ENCODE results near the gene SPATA6L.

Gene SPATA6L

GRCh38 chr9:4596165-4596922 is 69.9 kb downstream of the SPATA6L start:
- H3K9me3 ChIP-seq (ENCODE audit: insufficient read depth, low read length) = no peaks in the 10 kb centered on the region
- no peak overlapping the region for H3K9ac ChIP-seq (ENCODE audit: insufficient read length, low read depth)
- H3K36me3 ChIP-seq (ENCODE audit: insufficient read depth, insufficient read length, low read length) = no peaks in the 10 kb centered on the region
- DNase-seq (ENCODE audit: low read depth, low spot score) = no peak
- H3K4me3 ChIP-seq (ENCODE audit: insufficient read length, low read depth) = no peak overlapping the region
- H3K4me1 ChIP-seq (ENCODE audit: insufficient read depth, insufficient read length) = no peaks in the 10 kb centered on the region
- no peak for TF ChIP-seq ZNF274 (IDR thresholded peaks at IDR 0.05; ENCODE audit: low read depth, low read length)
- TF ChIP-seq SUZ12 (IDR thresholded peaks at IDR 0.05; ENCODE audit: extremely low read depth, insufficient read depth, insufficient read length) = no peak
- no peak for TF ChIP-seq YY1 (IDR thresholded peaks at IDR 0.05; ENCODE audit: insufficient read depth, insufficient read length)
- H3K27me3 ChIP-seq (ENCODE audit: insufficient read depth, insufficient read length) = no peaks in the 10 kb centered on the region

- no peak for TF ChIP-seq YY1 (IDR thresholded peaks at IDR 0.05; ENCODE audit: insufficient read depth, insufficient read length)
- TF ChIP-seq ZNF274 (IDR thresholded peaks at IDR 0.05; ENCODE audit: low read depth, low read length) = no peak
- no peak for TF ChIP-seq SUZ12 (IDR thresholded peaks at IDR 0.05; ENCODE audit: extremely low read depth, insufficient read depth, insufficient read length)
- Histone ChIP-seq H3K9ac (ENCODE audit: insufficient read length, low read depth) (no peak overlapping the region), H3K4me1 (ENCODE audit: insufficient read depth, insufficient read length) (peaks cover 4% of the 10 kb centered on the region), H3K27me3 (ENCODE audit: insufficient read depth, insufficient read length) (no peaks in the 10 kb centered on the region), H3K4me3 (ENCODE audit: insufficient read length, low read depth) (no peak overlapping the region), H3K36me3 (ENCODE audit: insufficient read depth, insufficient read length, low read length) (no peaks in the 10 kb centered on the region), H3K9me3 (ENCODE audit: insufficient read depth, low read length) (no peaks in the 10 kb centered on the region)
- DNase-seq (ENCODE audit: low read depth, low spot score) = no peak
Observed at GRCh38 chr9:4594994-4595393, 71.3 kb downstream of the SPATA6L start.

GRCh38 chr9:4594545-4594944 is 71.7 kb downstream of the SPATA6L start:
- DNase-seq (ENCODE audit: low read depth, low spot score) = no peak
- Histone ChIP-seq H3K4me1 (ENCODE audit: insufficient read depth, insufficient read length) (peaks cover 4% of the 10 kb centered on the region), H3K36me3 (ENCODE audit: insufficient read depth, insufficient read length, low read length) (no peaks in the 10 kb centered on the region), H3K27me3 (ENCODE audit: insufficient read depth, insufficient read length) (no peaks in the 10 kb centered on the region), H3K9ac (ENCODE audit: insufficient read length, low read depth) (no peak overlapping the region), H3K9me3 (ENCODE audit: insufficient read depth, low read length) (no peaks in the 10 kb centered on the region), H3K4me3 (ENCODE audit: insufficient read length, low read depth) (no peak overlapping the region)
- TF ChIP-seq YY1 (IDR thresholded peaks at IDR 0.05; ENCODE audit: insufficient read depth, insufficient read length) = no peak
- TF ChIP-seq ZNF274 (IDR thresholded peaks at IDR 0.05; ENCODE audit: low read depth, low read length) = no peak
- no peak for TF ChIP-seq SUZ12 (IDR thresholded peaks at IDR 0.05; ENCODE audit: extremely low read depth, insufficient read depth, insufficient read length)

GRCh38 chr9:4592886-4593285 is 73.4 kb downstream of the SPATA6L start:
- H3K27me3 ChIP-seq (ENCODE audit: insufficient read depth, insufficient read length) = no peaks in the 10 kb centered on the region
- H3K4me3 ChIP-seq (ENCODE audit: insufficient read length, low read depth) = no peak overlapping the region
- H3K9ac ChIP-seq (ENCODE audit: insufficient read length, low read depth) = no peak overlapping the region
- H3K36me3 ChIP-seq (ENCODE audit: insufficient read depth, insufficient read length, low read length) = no peaks in the 10 kb centered on the region
- DNase-seq (ENCODE audit: low read depth, low spot score) = no peak
- peaks cover 4% of the 10 kb centered on the region for H3K4me1 ChIP-seq (ENCODE audit: insufficient read depth, insufficient read length)
- TF ChIP-seq ZNF274 (IDR thresholded peaks at IDR 0.05; ENCODE audit: low read depth, low read length) (no peak), SUZ12 (IDR thresholded peaks at IDR 0.05; ENCODE audit: extremely low read depth, insufficient read depth, insufficient read length) (no peak), YY1 (IDR thresholded peaks at IDR 0.05; ENCODE audit: insufficient read depth, insufficient read length) (no peak)
- no peaks in the 10 kb centered on the region for H3K9me3 ChIP-seq (ENCODE audit: insufficient read depth, low read length)

GRCh38 chr9:4592295-4592694 is 74.0 kb downstream of the SPATA6L start:
- TF ChIP-seq SUZ12 (IDR thresholded peaks at IDR 0.05; ENCODE audit: extremely low read depth, insufficient read depth, insufficient read length) (no peak), YY1 (IDR thresholded peaks at IDR 0.05; ENCODE audit: insufficient read depth, insufficient read length) (no peak), ZNF274 (IDR thresholded peaks at IDR 0.05; ENCODE audit: low read depth, low read length) (no peak)
- Histone ChIP-seq H3K4me1 (ENCODE audit: insufficient read depth, insufficient read length) (peaks cover 4% of the 10 kb centered on the region), H3K9ac (ENCODE audit: insufficient read length, low read depth) (no peak overlapping the region), H3K36me3 (ENCODE audit: insufficient read depth, insufficient read length, low read length) (no peaks in the 10 kb centered on the region), H3K27me3 (ENCODE audit: insufficient read depth, insufficient read length) (no peaks in the 10 kb centered on the region), H3K4me3 (ENCODE audit: insufficient read length, low read depth) (no peak overlapping the region), H3K9me3 (ENCODE audit: insufficient read depth, low read length) (no peaks in the 10 kb centered on the region)
- no peak for DNase-seq (ENCODE audit: low read depth, low spot score)

- no peaks in the 10 kb centered on the region for H3K27me3 ChIP-seq (ENCODE audit: insufficient read depth, insufficient read length)
- no peak for TF ChIP-seq ZNF274 (IDR thresholded peaks at IDR 0.05; ENCODE audit: low read depth, low read length)
- TF ChIP-seq YY1 (IDR thresholded peaks at IDR 0.05; ENCODE audit: insufficient read depth, insufficient read length) = no peak
- TF ChIP-seq SUZ12 (IDR thresholded peaks at IDR 0.05; ENCODE audit: extremely low read depth, insufficient read depth, insufficient read length) = no peak
- peaks cover 4% of the 10 kb centered on the region for H3K4me1 ChIP-seq (ENCODE audit: insufficient read depth, insufficient read length)
- DNase-seq (ENCODE audit: low read depth, low spot score) = no peak
- no peak overlapping the region for H3K9ac ChIP-seq (ENCODE audit: insufficient read length, low read depth)
- H3K36me3 ChIP-seq (ENCODE audit: insufficient read depth, insufficient read length, low read length) = no peaks in the 10 kb centered on the region
- no peak overlapping the region for H3K4me3 ChIP-seq (ENCODE audit: insufficient read length, low read depth)
- H3K9me3 ChIP-seq (ENCODE audit: insufficient read depth, low read length) = no peaks in the 10 kb centered on the region
Observed at GRCh38 chr9:4591123-4591500, 75.2 kb downstream of the SPATA6L start.

GRCh38 chr9:4590430-4591122 is 75.7 kb downstream of the SPATA6L start:
- H3K27me3 ChIP-seq (ENCODE audit: insufficient read depth, insufficient read length) = no peaks in the 10 kb centered on the region
- TF ChIP-seq YY1 (IDR thresholded peaks at IDR 0.05; ENCODE audit: insufficient read depth, insufficient read length) = no peak
- no peak for TF ChIP-seq ZNF274 (IDR thresholded peaks at IDR 0.05; ENCODE audit: low read depth, low read length)
- no peak for TF ChIP-seq SUZ12 (IDR thresholded peaks at IDR 0.05; ENCODE audit: extremely low read depth, insufficient read depth, insufficient read length)
- DNase-seq (ENCODE audit: low read depth, low spot score) = no peak
- no peak overlapping the region for H3K9ac ChIP-seq (ENCODE audit: insufficient read length, low read depth)
- H3K4me3 ChIP-seq (ENCODE audit: insufficient read length, low read depth) = no peak overlapping the region
- no peaks in the 10 kb centered on the region for H3K36me3 ChIP-seq (ENCODE audit: insufficient read depth, insufficient read length, low read length)
- peaks cover 4% of the 10 kb centered on the region for H3K4me1 ChIP-seq (ENCODE audit: insufficient read depth, insufficient read length)
- H3K9me3 ChIP-seq (ENCODE audit: insufficient read depth, low read length) = no peaks in the 10 kb centered on the region
